ENCODE measurements around the gene SUFU.

Gene SUFU

DNA sequence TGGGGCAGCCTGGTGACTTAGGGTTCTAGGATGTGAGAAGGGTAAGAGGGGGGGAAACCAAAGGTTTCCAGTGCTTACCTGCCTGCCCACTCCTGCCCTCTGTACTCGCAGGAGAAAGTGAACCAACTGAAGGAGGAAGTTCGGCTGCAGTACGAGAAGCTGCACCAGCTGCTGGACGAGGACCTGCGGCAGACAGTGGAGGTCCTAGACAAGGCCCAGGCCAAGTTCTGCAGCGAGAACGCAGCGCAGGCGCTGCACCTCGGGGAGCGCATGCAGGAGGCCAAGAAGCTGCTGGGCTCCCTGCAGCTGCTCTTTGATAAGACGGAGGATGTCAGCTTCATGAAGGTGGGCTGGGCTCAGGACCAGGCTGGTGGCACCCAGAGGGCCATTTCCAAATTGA lies 151.2 kb downstream of the SUFU start:
- DNase-seq (ENCODE audit: low spot score): no peak
- no peak for TF ChIP-seq CTCF (IDR thresholded peaks at IDR 0.05; ENCODE audit: extremely low read depth, insufficient read depth, missing control alignments)
- in situ Hi-C loops (cut with MboI; ENCODE audit: low pct_unique_long_range_greater_than_20kb, low sequenced_read_pairs, unreplicated experiment): no loop called here

DNA sequence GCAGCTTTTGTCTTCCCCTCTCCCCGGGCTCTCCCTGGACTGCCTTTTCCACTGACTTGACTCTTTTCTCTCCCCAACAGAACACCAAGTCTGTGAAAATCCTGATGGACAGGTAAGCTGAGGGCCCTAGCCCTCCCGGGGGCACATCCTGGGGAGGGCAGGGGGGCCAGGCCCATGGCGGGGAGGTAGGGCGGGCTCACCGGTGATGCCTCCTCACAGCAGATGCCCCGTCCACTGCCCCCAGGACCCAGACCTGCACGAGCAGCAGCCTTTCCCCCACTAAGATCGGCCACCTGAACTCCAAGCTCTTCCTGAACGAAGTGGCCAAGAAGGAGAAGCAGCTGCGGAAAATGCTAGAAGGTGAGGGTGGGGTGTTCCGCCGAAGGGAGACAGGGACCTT lies 152.3 kb downstream of the SUFU start:
- no peak for DNase-seq (ENCODE audit: low spot score)
- TF ChIP-seq CTCF (IDR thresholded peaks at IDR 0.05; ENCODE audit: extremely low read depth, insufficient read depth, missing control alignments): no peak
- in situ Hi-C loops (cut with MboI; ENCODE audit: low pct_unique_long_range_greater_than_20kb, low sequenced_read_pairs, unreplicated experiment): no loop called here

GRCh38 chr10:102656791-102657371 lies 153.1 kb downstream of the SUFU start:
- in situ Hi-C loops (cut with MboI; ENCODE audit: low pct_unique_long_range_greater_than_20kb, low sequenced_read_pairs, unreplicated experiment): no loop called here
- no peak for TF ChIP-seq CTCF (IDR thresholded peaks at IDR 0.05; ENCODE audit: extremely low read depth, insufficient read depth, missing control alignments)
- no peak for DNase-seq (ENCODE audit: low spot score)

- in situ Hi-C loops (cut with MboI; ENCODE audit: low pct_unique_long_range_greater_than_20kb, low sequenced_read_pairs, unreplicated experiment): no loop called here
- TF ChIP-seq CTCF (IDR thresholded peaks at IDR 0.05; ENCODE audit: extremely low read depth, insufficient read depth, missing control alignments): no peak
Observed at GRCh38 chr10:102657451-102657850, 153.7 kb downstream of the SUFU start.

GRCh38 chr10:102657984-102658724 lies 154.4 kb downstream of the SUFU start:
- in situ Hi-C loops (cut with MboI; ENCODE audit: low pct_unique_long_range_greater_than_20kb, low sequenced_read_pairs, unreplicated experiment): no loop called here
- no peak for TF ChIP-seq CTCF (IDR thresholded peaks at IDR 0.05; ENCODE audit: extremely low read depth, insufficient read depth, missing control alignments)

More at GRCh38 chr10:102657451-102657850, 153.7 kb downstream of the SUFU start:
- DNase-seq (ENCODE audit: low spot score): no peak

DNA sequence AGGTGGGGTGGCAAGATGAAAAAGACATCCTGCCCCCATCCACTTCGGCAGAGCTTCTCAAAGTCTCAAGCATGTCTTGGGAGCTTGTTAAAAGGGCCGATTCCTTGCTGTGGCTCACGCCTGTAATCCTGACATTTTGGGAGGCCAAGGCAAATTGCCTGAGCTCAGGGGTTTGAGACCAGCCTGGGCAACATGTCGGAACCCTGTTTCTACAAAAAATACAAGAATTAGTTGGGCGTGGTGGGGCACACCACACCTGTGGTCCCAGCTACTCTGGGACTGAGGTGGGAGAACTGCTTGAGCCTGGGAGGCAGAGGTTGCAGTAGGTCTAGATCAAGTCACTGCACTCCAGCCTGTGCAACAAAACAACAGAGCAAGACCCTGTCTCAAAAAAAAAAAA lies 155.0 kb downstream of the SUFU start:
- in situ Hi-C loops (cut with MboI; ENCODE audit: low pct_unique_long_range_greater_than_20kb, low sequenced_read_pairs, unreplicated experiment): no loop called here
- no peak for DNase-seq (ENCODE audit: low spot score)
- no peak for TF ChIP-seq CTCF (IDR thresholded peaks at IDR 0.05; ENCODE audit: extremely low read depth, insufficient read depth, missing control alignments)

More at GRCh38 chr10:102657984-102658724, 154.4 kb downstream of the SUFU start:
- DNase-seq (ENCODE audit: low spot score): no peak

Measured in GM13977 (cell line).